Middle frontal gyrus (tissue), 1 donor: Measurements from ENCODE around the gene PLA2G4A.

ENCODE experiments used
- DNase-seq: peaks from one replicate; pipeline ENCODE4 v3.0.0-alpha.2; 2015; ENCODE audit warnings: low spot score; ENCODE audit errors: extremely low spot score

PLA2G4A gene

GRCh38 chr1:186828611-186829454 is at the start of gene PLA2G4A:
Gene PLA2G4A, plus strand, starts transcription at chr1:186828949. Its CDS starts 25,406 bp downstream, at chr1:186854355.
- DNase-seq = no peak

- DNase-seq = no peak
These were observed 48.7 kb upstream of the PLA2G4A start for GRCh38 chr1:186780076-186780475.

- no peak for DNase-seq
These were observed 47.0 kb upstream of the PLA2G4A start for GRCh38 chr1:186781730-186782129.

- no peak for DNase-seq
These were observed 46.0 kb upstream of the PLA2G4A start for GRCh38 chr1:186782791-186783190.

- DNase-seq = no peak
These were observed 45.6 kb upstream of the PLA2G4A start for GRCh38 chr1:186783193-186783592.

- no peak for DNase-seq
These were observed 43.2 kb upstream of the PLA2G4A start for GRCh38 chr1:186785503-186785902.

GRCh38 chr1:186790101-186790500 is 38.6 kb upstream of the PLA2G4A start:
- DNase-seq = no peak

GRCh38 chr1:186792870-186793581 is 35.7 kb upstream of the PLA2G4A start:
- DNase-seq = no peak

GRCh38 chr1:186793582-186793927 is 35.2 kb upstream of the PLA2G4A start:
- DNase-seq = no peak

GRCh38 chr1:186798960-186799688 is 29.6 kb upstream of the PLA2G4A start:
- no peak for DNase-seq

- no peak for DNase-seq
These were observed 29.1 kb upstream of the PLA2G4A start for GRCh38 chr1:186799689-186800054.

GRCh38 chr1:186802388-186802787 is 26.4 kb upstream of the PLA2G4A start:
- no peak for DNase-seq

GRCh38 chr1:186804679-186805078 is 24.1 kb upstream of the PLA2G4A start:
- no peak for DNase-seq

GRCh38 chr1:186806477-186806876 is 22.3 kb upstream of the PLA2G4A start:
- DNase-seq = no peak

GRCh38 chr1:186807163-186807562 is 21.6 kb upstream of the PLA2G4A start:
- no peak for DNase-seq

- DNase-seq = no peak
These were observed 16.9 kb upstream of the PLA2G4A start for GRCh38 chr1:186811892-186812291.

GRCh38 chr1:186812570-186812969 is 16.2 kb upstream of the PLA2G4A start:
- no peak for DNase-seq

GRCh38 chr1:186813420-186813819 is 15.3 kb upstream of the PLA2G4A start:
- no peak for DNase-seq

- no peak for DNase-seq
These were observed 9.6 kb upstream of the PLA2G4A start for GRCh38 chr1:186819126-186819525.

- DNase-seq = no peak
These were observed 9.2 kb upstream of the PLA2G4A start for GRCh38 chr1:186819563-186819962.

GRCh38 chr1:186829686-186830587 is 1.2 kb downstream of the PLA2G4A start:
- no peak for DNase-seq
